Measurements from ENCODE around the gene DNAJB13.

- TF ChIP-seq, protein P1, sequence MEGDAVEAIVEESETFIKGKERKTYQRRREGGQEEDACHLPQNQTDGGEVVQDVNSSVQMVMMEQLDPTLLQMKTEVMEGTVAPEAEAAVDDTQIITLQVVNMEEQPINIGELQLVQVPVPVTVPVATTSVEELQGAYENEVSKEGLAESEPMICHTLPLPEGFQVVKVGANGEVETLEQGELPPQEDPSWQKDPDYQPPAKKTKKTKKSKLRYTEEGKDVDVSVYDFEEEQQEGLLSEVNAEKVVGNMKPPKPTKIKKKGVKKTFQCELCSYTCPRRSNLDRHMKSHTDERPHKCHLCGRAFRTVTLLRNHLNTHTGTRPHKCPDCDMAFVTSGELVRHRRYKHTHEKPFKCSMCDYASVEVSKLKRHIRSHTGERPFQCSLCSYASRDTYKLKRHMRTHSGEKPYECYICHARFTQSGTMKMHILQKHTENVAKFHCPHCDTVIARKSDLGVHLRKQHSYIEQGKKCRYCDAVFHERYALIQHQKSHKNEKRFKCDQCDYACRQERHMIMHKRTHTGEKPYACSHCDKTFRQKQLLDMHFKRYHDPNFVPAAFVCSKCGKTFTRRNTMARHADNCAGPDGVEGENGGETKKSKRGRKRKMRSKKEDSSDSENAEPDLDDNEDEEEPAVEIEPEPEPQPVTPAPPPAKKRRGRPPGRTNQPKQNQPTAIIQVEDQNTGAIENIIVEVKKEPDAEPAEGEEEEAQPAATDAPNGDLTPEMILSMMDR (IDR thresholded peaks at IDR 0.05) = no peak
- no peak for TF ChIP-seq POLR2A (IDR thresholded peaks at IDR 0.05)
- TF ChIP-seq POLR2AphosphoS5 (IDR thresholded peaks at IDR 0.05) = no peak
These were observed 66.8 kb downstream of the DNAJB13 start for GRCh38 chr11:74017631-74018030.
